BE2C (cell line): ENCODE results near the gene DCLK2.

Source experiments
- DNase-seq: peaks from one replicate; pipeline ENCODE4 v3.0.0-alpha.2; 2020
- H3K27me3 ChIP-seq: fragments of 250-450 bp; sonication (Bioruptor Pico); 2 replicates; pipeline ENCODE4 v1.5.1; 2020; ENCODE audit warnings: mild to moderate bottlenecking
- H3K36me3 ChIP-seq: fragments of 250-450 bp; sonication (Bioruptor Pico); 2 replicates; pipeline ENCODE4 v1.5.1; 2020; ENCODE audit warnings: mild to moderate bottlenecking
- H3K4me1 ChIP-seq: fragments of 250-450 bp; sonication (Bioruptor Pico); 2 replicates; pipeline ENCODE4 v1.5.1; 2020
- H3K4me3 ChIP-seq: 2 replicates; pipeline ENCODE4 v1.5.1; 2011; ENCODE audit warnings: low read depth, low read length
- H3K9me3 ChIP-seq: fragments of 250-450 bp; sonication (Bioruptor Pico); 2 replicates; pipeline ENCODE4 v1.5.1; 2020
- CTCF ChIP-seq: IDR thresholded peaks from 2 replicates; pipeline ENCODE4 v1.5.1; 2012; ENCODE audit warnings: mild to moderate bottlenecking, low read depth, low read length

The DCLK2 gene

GRCh38 chr4:150253416-150253815 lies 175.2 kb downstream of the DCLK2 start:
- no peaks in the 10 kb centered on the region for H3K27me3 ChIP-seq
- no peak overlapping the region for H3K4me3 ChIP-seq
- H3K4me1 ChIP-seq, result peaks cover 6% of the 10 kb centered on the region
- H3K36me3 ChIP-seq, result no peaks in the 10 kb centered on the region
- TF ChIP-seq CTCF, result no peak
- no peak for DNase-seq
- H3K9me3 ChIP-seq, result no peaks in the 10 kb centered on the region

GRCh38 chr4:150253965-150254630 lies 175.9 kb downstream of the DCLK2 start:
- no peaks in the 10 kb centered on the region for H3K9me3 ChIP-seq
- H3K4me1 ChIP-seq, result peaks cover 6% of the 10 kb centered on the region
- no peaks in the 10 kb centered on the region for H3K36me3 ChIP-seq
- no peak for DNase-seq
- no peaks in the 10 kb centered on the region for H3K27me3 ChIP-seq
- TF ChIP-seq CTCF, result no peak
- no peak overlapping the region for H3K4me3 ChIP-seq

- Histone ChIP-seq H3K36me3 (no peaks in the 10 kb centered on the region; the same call in 1 of the 2 replicates), H3K4me3 (no peak overlapping the region), H3K27me3 (no peaks in the 10 kb centered on the region), H3K4me1 (peaks cover 6% of the 10 kb centered on the region), H3K9me3 (no peaks in the 10 kb centered on the region)
- peak; percentile 42 for DNase-seq
- TF ChIP-seq CTCF, result no peak
Observed at GRCh38 chr4:150255610-150256224, 177.5 kb downstream of the DCLK2 start.

- DNase-seq, result peak; percentile 74
- Histone ChIP-seq H3K36me3 (peaks cover 2% of the 10 kb centered on the region), H3K4me3 (peak overlapping the region; percentile 22; the same call in 1 of the 2 replicates), H3K27me3 (no peaks in the 10 kb centered on the region), H3K4me1 (peaks cover 6% of the 10 kb centered on the region), H3K9me3 (no peaks in the 10 kb centered on the region)
- TF ChIP-seq CTCF, result no peak
Observed at GRCh38 chr4:150256225-150256620, 178.0 kb downstream of the DCLK2 start.

GRCh38 chr4:150256841-150257730 lies 178.8 kb downstream of the DCLK2 start:
- H3K4me3 ChIP-seq, result no peak overlapping the region
- TF ChIP-seq CTCF, result 0 out of 2 replicates have a peak, but pooled peaks have one; percentile 22
- no peaks in the 10 kb centered on the region for H3K9me3 ChIP-seq
- no peaks in the 10 kb centered on the region for H3K27me3 ChIP-seq
- H3K4me1 ChIP-seq, result peaks cover 4% of the 10 kb centered on the region
- peak; percentile 54 for DNase-seq
- H3K36me3 ChIP-seq, result peaks cover 6% of the 10 kb centered on the region
